BE2C (cell line): ENCODE measurements around the gene TSPAN18.
A peak's percentile ranks its signal among the peaks of the same experiment; 100 is the strongest.

Source experiments
- DNase-seq: peaks from one replicate; pipeline ENCODE4 v3.0.0-alpha.2; 2020
- H3K27me3 ChIP-seq: fragments of 250-450 bp; sonication (Bioruptor Pico); 2 replicates; pipeline ENCODE4 v1.5.1; 2020; ENCODE audit warnings: mild to moderate bottlenecking
- H3K36me3 ChIP-seq: fragments of 250-450 bp; sonication (Bioruptor Pico); 2 replicates; pipeline ENCODE4 v1.5.1; 2020; ENCODE audit warnings: mild to moderate bottlenecking
- H3K4me1 ChIP-seq: fragments of 250-450 bp; sonication (Bioruptor Pico); 2 replicates; pipeline ENCODE4 v1.5.1; 2020
- H3K4me3 ChIP-seq: 2 replicates; pipeline ENCODE4 v1.5.1; 2011; ENCODE audit warnings: low read depth, low read length
- H3K9me3 ChIP-seq: fragments of 250-450 bp; sonication (Bioruptor Pico); 2 replicates; pipeline ENCODE4 v1.5.1; 2020
- CTCF ChIP-seq: IDR thresholded peaks from 2 replicates; pipeline ENCODE4 v1.5.1; 2012; ENCODE audit warnings: mild to moderate bottlenecking, low read depth, low read length

Gene TSPAN18

GRCh38 chr11:44776551-44777208, 49.9 kb downstream of the TSPAN18 start:
- no peaks in the 10 kb centered on the region for H3K9me3 ChIP-seq
- DNase-seq = no peak
- peaks cover 36% of the 10 kb centered on the region for H3K4me1 ChIP-seq
- H3K36me3 ChIP-seq = no peaks in the 10 kb centered on the region; the same call in 1 of the 2 replicates
- no peak for TF ChIP-seq CTCF
- H3K4me3 ChIP-seq = no peak overlapping the region
- no peaks in the 10 kb centered on the region for H3K27me3 ChIP-seq

- Histone ChIP-seq H3K27me3 (no peaks in the 10 kb centered on the region), H3K4me1 (peaks cover 36% of the 10 kb centered on the region), H3K36me3 (no peaks in the 10 kb centered on the region; the same call in 1 of the 2 replicates), H3K9me3 (no peaks in the 10 kb centered on the region), H3K4me3 (no peak overlapping the region)
- no peak for TF ChIP-seq CTCF
- DNase-seq = no peak
Measured at GRCh38 chr11:44777209-44778194, 50.7 kb downstream of the TSPAN18 start.

GRCh38 chr11:44778195-44779100, 51.7 kb downstream of the TSPAN18 start:
- no peak for TF ChIP-seq CTCF
- Histone ChIP-seq H3K27me3 (no peaks in the 10 kb centered on the region), H3K9me3 (no peaks in the 10 kb centered on the region), H3K36me3 (no peaks in the 10 kb centered on the region; the same call in 1 of the 2 replicates), H3K4me3 (no peak overlapping the region), H3K4me1 (peaks cover 36% of the 10 kb centered on the region)
- no peak for DNase-seq

- H3K36me3 ChIP-seq = no peaks in the 10 kb centered on the region; the same call in 1 of the 2 replicates
- no peaks in the 10 kb centered on the region for H3K9me3 ChIP-seq
- H3K27me3 ChIP-seq = no peaks in the 10 kb centered on the region
- peaks cover 26% of the 10 kb centered on the region for H3K4me1 ChIP-seq
- H3K4me3 ChIP-seq = no peak overlapping the region
- TF ChIP-seq CTCF = no peak
- DNase-seq = no peak
Measured at GRCh38 chr11:44779736-44780520, 53.2 kb downstream of the TSPAN18 start.

GRCh38 chr11:44780940-44781631, 54.3 kb downstream of the TSPAN18 start:
- H3K4me3 ChIP-seq = no peak overlapping the region
- H3K4me1 ChIP-seq = peaks cover 28% of the 10 kb centered on the region
- DNase-seq = peak; percentile 54
- no peaks in the 10 kb centered on the region for H3K27me3 ChIP-seq
- H3K36me3 ChIP-seq = no peaks in the 10 kb centered on the region; the same call in 1 of the 2 replicates
- no peak for TF ChIP-seq CTCF
- H3K9me3 ChIP-seq = no peaks in the 10 kb centered on the region
